Measurements from ENCODE around the gene FYN. TPM values are rescaled to one million over a fixed set of nuclear protein-coding genes. Genes with fewer than 3 reads are reported as not detected.

Gene FYN
- total and polyA plus RNA-seq, 10 of the 15 experiments (the other 5 are each of a cell fraction or from before 2014, with no cell fraction given), result 51.4 to 247 (median 138) TPM

DNA sequence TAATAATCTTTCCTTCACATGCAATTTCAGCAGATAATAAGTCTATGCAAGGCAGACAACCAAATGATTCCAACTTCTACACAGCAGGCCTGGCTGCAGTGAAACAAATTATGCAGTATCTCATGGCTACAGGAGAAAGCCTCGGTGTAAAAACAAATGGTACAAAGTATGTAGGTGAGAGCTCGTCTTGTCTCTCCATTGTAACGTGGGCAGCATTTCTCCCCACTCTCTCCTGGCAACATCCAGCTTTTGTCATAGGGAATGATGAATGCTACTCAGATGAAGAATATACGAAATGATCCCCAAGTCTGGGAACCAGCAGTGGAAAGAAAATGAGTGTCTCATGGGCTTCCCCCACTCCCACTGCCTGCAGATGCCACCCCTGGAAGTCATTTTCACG, 32.4 kb downstream of the FYN start:
- ChIA-PET SMC1A (ENCODE audit: uncharacterized antibody, unreplicated experiment) (interaction anchor here (0.8 to 8.2 kb wide), 18 partner anchors 11 to 156 kb away, joined by 3 to 92 read pairs (median 8); partner anchors contain the start of gene FYN), RAD21 (ENCODE audit: unreplicated experiment) (interaction anchor here (0.8 to 2.0 kb wide), 4 partner anchors 18 to 35 kb away, joined by 3 to 10 read pairs (median 5); partner anchors contain the start of gene FYN), CTCF (interaction anchor here (1.0 to 2.2 kb wide), 5 partner anchors 10 to 153 kb away, joined by 3 to 7 read pairs (median 4); no protein-coding TSS in a partner anchor), POLR2A (interaction anchor here (0.5 to 2.9 kb wide), 4 partner anchors 15 to 534 kb away, joined by 3 to 16 read pairs (median 4); partner anchors contain the start of gene FYN)
- no peaks in the 10 kb centered on the region for H3K9me3 ChIP-seq (replicated peaks; ENCODE audit: control insufficient read depth, insufficient read depth, low read length)
- in situ Hi-C loops (cut with MboI), result loop anchor here (25.0 kb wide), 1 partner anchor 1796 kb away; no protein-coding TSS in a partner anchor
- ATAC-seq (no peak), FAIRE-seq (no peak), DNase-seq (ENCODE audit: low read depth, low spot score) (no peak)
- intact Hi-C loops (cut with micrococcal nuclease; ENCODE audit: unreplicated experiment), result no loop called here
- H3K36me3 ChIP-seq (ENCODE audit: control insufficient read depth in 2 of 2, insufficient read depth in 2 of 2, low read length in 1 of 2), result peaks cover 0 to 10% of the 10 kb centered on the region in 2 experiments; a peak in 2 of 4 replicates
- no peak overlapping the region for H3K9ac ChIP-seq (ENCODE audit: control insufficient read depth, insufficient read depth, low read length)
- peaks cover 75% of the 10 kb centered on the region for H3K4me1 ChIP-seq (ENCODE audit: control insufficient read depth, insufficient read depth, low read length)
- BruUV-seq (replicated peaks), result no TSS peak
- no peak overlapping the region for H3K4me3 ChIP-seq
- no peaks in the 10 kb centered on the region for H4K20me1 ChIP-seq (ENCODE audit: control insufficient read depth, insufficient read depth)
- H3K79me2 ChIP-seq (ENCODE audit: control insufficient read depth, insufficient read depth, low read length), result peaks cover 77% of the 10 kb centered on the region
- TF ChIP-seq, protein P1, sequence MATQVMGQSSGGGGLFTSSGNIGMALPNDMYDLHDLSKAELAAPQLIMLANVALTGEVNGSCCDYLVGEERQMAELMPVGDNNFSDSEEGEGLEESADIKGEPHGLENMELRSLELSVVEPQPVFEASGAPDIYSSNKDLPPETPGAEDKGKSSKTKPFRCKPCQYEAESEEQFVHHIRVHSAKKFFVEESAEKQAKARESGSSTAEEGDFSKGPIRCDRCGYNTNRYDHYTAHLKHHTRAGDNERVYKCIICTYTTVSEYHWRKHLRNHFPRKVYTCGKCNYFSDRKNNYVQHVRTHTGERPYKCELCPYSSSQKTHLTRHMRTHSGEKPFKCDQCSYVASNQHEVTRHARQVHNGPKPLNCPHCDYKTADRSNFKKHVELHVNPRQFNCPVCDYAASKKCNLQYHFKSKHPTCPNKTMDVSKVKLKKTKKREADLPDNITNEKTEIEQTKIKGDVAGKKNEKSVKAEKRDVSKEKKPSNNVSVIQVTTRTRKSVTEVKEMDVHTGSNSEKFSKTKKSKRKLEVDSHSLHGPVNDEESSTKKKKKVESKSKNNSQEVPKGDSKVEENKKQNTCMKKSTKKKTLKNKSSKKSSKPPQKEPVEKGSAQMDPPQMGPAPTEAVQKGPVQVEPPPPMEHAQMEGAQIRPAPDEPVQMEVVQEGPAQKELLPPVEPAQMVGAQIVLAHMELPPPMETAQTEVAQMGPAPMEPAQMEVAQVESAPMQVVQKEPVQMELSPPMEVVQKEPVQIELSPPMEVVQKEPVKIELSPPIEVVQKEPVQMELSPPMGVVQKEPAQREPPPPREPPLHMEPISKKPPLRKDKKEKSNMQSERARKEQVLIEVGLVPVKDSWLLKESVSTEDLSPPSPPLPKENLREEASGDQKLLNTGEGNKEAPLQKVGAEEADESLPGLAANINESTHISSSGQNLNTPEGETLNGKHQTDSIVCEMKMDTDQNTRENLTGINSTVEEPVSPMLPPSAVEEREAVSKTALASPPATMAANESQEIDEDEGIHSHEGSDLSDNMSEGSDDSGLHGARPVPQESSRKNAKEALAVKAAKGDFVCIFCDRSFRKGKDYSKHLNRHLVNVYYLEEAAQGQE (IDR thresholded peaks at IDR 0.05; ENCODE audit: low read depth, low read length), result no peak
- TF ChIP-seq NR2C1 (IDR thresholded peaks at IDR 0.05) (no peak), TBL1XR1 (IDR thresholded peaks at IDR 0.05; ENCODE audit: low read depth, low read length) (no peak), TAF1 (IDR thresholded peaks at IDR 0.05; ENCODE audit: borderline replicate concordance, low read depth, low read length) (no peak), NFXL1 (IDR thresholded peaks at IDR 0.05; ENCODE audit: borderline replicate concordance) (no peak), IRF4 (IDR thresholded peaks at IDR 0.05; ENCODE audit: low read depth, low read length) (no peak), STAT1 (conservative IDR thresholded peaks at IDR 0.05) (no peak), BRCA1 (IDR thresholded peaks at IDR 0.05; ENCODE audit: low read depth, low read length) (no peak), GABPA (IDR thresholded peaks at IDR 0.05; ENCODE audit: low read depth) (no peak), YY1 (IDR thresholded peaks at IDR 0.05; ENCODE audit: low read depth, low read length) (no peak), ZNF217 (IDR thresholded peaks at IDR 0.05) (no peak), EZH2 (IDR thresholded peaks at IDR 0.05; ENCODE audit: borderline replicate concordance, control insufficient read depth, low read depth, low read length) (no peak)
- no peak overlapping the region for H3K4me2 ChIP-seq (ENCODE audit: control insufficient read depth, insufficient read depth)
- no peak overlapping the region for H2AFZ ChIP-seq (ENCODE audit: control insufficient read depth, low read depth, low read length)
- no peaks in the 10 kb centered on the region for H3K27me3 ChIP-seq (replicated peaks in 1 of 2; ENCODE audit: control insufficient read depth in 2 of 2, insufficient read depth in 2 of 2, low read length in 1 of 2)
- no peak overlapping the region; the same call in 1 of the 2 replicates for H3K27ac ChIP-seq (ENCODE audit: control insufficient read depth, insufficient read depth)
- 57% methylated on average over 5 of the region's 5 CpGs for WGBS (ENCODE audit: insufficient coverage, insufficient replicate concordance, low lambda C conversion rate, missing lambda C conversion rate)
